Measurements from ENCODE around the gene CACNA1C.

GRCh38 chr12:2675776-2676175 is 623.0 kb downstream of the CACNA1C start:
- no peak for TF ChIP-seq CTCF (IDR thresholded peaks at IDR 0.05; ENCODE audit: low read depth, low read length, poor library complexity, severe bottlenecking)
- no peak for TF ChIP-seq EZH2phosphoT487 (IDR thresholded peaks at IDR 0.05; ENCODE audit: borderline replicate concordance, low read length)

All from DOHH2 (cell line).